ENCODE measurements around the gene PLCH1. TPM values are rescaled to one million over a fixed set of nuclear protein-coding genes. Genes with fewer than 3 reads are reported as not detected.

PLCH1 gene
- total RNA-seq, 1 experiment from 2014 or later: 1.4 TPM

DNA sequence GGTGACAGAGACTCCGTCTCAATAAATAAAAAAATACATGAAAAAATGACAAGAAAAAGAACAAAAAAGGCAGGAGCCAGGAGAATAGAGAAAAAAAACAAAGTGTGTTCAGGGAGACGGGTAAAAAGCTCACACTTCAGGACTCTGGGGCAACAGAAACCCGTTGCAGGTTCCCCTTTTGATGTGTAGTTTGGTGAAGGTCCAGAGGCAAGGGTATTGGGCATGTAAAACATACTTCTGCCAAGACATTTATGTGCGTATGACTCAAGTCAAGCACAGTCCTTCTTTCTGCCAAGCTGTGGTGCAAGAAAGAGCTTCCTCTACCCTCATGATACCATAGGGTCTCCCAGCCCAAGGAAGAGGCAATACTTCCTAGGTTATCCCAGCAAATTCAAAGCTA lies 418.0 kb downstream of the PLCH1 start:
- Histone ChIP-seq H3K4me2 (no peak overlapping the region), H3F3A (ENCODE audit: insufficient read depth, low read depth) (no peaks in the 10 kb centered on the region), H3K27me3 (ENCODE audit: insufficient read depth, low read depth) (no peaks in the 10 kb centered on the region), H3K36me3 (ENCODE audit: low read depth) (no peaks in the 10 kb centered on the region), H3K4me3 (no peak overlapping the region), H2AFZ (no peak overlapping the region), H3K9me3 (ENCODE audit: insufficient read depth, low read depth) (no peaks in the 10 kb centered on the region), H3K79me2 (ENCODE audit: low read depth) (no peaks in the 10 kb centered on the region), H3K27ac (no peak overlapping the region), H3K4me1 (replicated peaks; ENCODE audit: insufficient read depth) (no peaks in the 10 kb centered on the region), H4K20me1 (ENCODE audit: insufficient read depth) (no peaks in the 10 kb centered on the region), H3K9me2 (ENCODE audit: insufficient read depth) (no peaks in the 10 kb centered on the region)
- no peak for DNase-seq
- ChIA-PET CTCF (interaction anchor here (0.6 kb wide), 1 partner anchor 1066 kb away, joined by 5 read pairs; no protein-coding TSS in a partner anchor), POLR2A (ENCODE audit: unreplicated experiment) (no interaction called here)
- intact Hi-C loops (cut with micrococcal nuclease; ENCODE audit: unreplicated experiment): loop anchor here (10.0 kb wide), 1 partner anchor 122 kb away; no protein-coding TSS in a partner anchor
- TF ChIP-seq, protein P1, sequence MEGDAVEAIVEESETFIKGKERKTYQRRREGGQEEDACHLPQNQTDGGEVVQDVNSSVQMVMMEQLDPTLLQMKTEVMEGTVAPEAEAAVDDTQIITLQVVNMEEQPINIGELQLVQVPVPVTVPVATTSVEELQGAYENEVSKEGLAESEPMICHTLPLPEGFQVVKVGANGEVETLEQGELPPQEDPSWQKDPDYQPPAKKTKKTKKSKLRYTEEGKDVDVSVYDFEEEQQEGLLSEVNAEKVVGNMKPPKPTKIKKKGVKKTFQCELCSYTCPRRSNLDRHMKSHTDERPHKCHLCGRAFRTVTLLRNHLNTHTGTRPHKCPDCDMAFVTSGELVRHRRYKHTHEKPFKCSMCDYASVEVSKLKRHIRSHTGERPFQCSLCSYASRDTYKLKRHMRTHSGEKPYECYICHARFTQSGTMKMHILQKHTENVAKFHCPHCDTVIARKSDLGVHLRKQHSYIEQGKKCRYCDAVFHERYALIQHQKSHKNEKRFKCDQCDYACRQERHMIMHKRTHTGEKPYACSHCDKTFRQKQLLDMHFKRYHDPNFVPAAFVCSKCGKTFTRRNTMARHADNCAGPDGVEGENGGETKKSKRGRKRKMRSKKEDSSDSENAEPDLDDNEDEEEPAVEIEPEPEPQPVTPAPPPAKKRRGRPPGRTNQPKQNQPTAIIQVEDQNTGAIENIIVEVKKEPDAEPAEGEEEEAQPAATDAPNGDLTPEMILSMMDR (conservative IDR thresholded peaks at IDR 0.05): no peak
- no peak for TF ChIP-seq EZH2 (IDR thresholded peaks at IDR 0.05; ENCODE audit: low read depth)
- BruUV-seq (replicated peaks): no TSS peak

DNA sequence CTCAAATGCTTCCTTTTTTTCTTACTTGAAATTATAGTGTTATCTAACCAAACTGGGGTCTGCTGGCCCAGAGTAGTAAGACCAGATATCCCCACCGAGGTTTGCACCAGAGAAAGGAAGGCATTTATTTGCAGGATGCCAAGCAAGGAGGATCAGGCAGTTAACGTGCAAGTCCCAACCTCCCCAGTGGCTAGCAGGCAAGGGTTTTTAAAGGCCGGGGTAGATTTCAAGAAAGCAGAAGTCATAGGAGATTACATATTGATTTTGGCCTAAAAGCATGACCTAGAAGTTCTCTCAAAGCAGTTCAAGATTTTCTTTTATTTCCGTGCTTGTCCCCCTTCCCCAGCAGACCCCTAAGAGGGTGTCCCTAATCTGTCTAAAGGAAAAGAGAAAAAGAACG lies 418.6 kb downstream of the PLCH1 start:
- H3K9me3 ChIP-seq (ENCODE audit: insufficient read depth, low read depth): no peaks in the 10 kb centered on the region
- BruUV-seq (replicated peaks): no TSS peak
- intact Hi-C loops (cut with micrococcal nuclease; ENCODE audit: unreplicated experiment): loop anchor here (10.0 kb wide), 1 partner anchor 121 kb away; no protein-coding TSS in a partner anchor
- no peaks in the 10 kb centered on the region for H3K36me3 ChIP-seq (ENCODE audit: low read depth)
- no peaks in the 10 kb centered on the region for H3K79me2 ChIP-seq (ENCODE audit: low read depth)
- H3K27ac ChIP-seq: no peak overlapping the region
- TF ChIP-seq, protein P1 (conservative IDR thresholded peaks at IDR 0.05): no peak
- no peak for TF ChIP-seq EZH2 (IDR thresholded peaks at IDR 0.05; ENCODE audit: low read depth)
- no peaks in the 10 kb centered on the region for H3F3A ChIP-seq (ENCODE audit: insufficient read depth, low read depth)
- POLR2A ChIA-PET (ENCODE audit: unreplicated experiment): no interaction called here
- no peak overlapping the region for H3K4me2 ChIP-seq
- H2AFZ ChIP-seq: no peak overlapping the region
- no peaks in the 10 kb centered on the region for H3K4me1 ChIP-seq (replicated peaks; ENCODE audit: insufficient read depth)
- H3K27me3 ChIP-seq (ENCODE audit: insufficient read depth, low read depth): no peaks in the 10 kb centered on the region
- H4K20me1 ChIP-seq (ENCODE audit: insufficient read depth): no peaks in the 10 kb centered on the region
- H3K4me3 ChIP-seq: no peak overlapping the region
- H3K9me2 ChIP-seq (ENCODE audit: insufficient read depth): no peaks in the 10 kb centered on the region
- DNase-seq: no peak
- CTCF ChIA-PET: interaction anchor here (0.5 to 0.8 kb wide), 2 partner anchors 90 to 351 kb away, joined by 3 read pairs; no protein-coding TSS in a partner anchor

Other genes starting within 250 kb of the PLCH1 start
- 1.1 and 2.3 TPM in 2 replicates for gene C3orf33, start 61.2 kb upstream of the PLCH1 start, total RNA-seq (2021)
- 22.4 and 28.6 TPM in 2 replicates for gene SLC33A1, start 109.4 kb upstream of the PLCH1 start, total RNA-seq (2021)
- 116 and 139 TPM in 2 replicates for gene GMPS, start 125.6 kb upstream of the PLCH1 start, total RNA-seq (2021)